NOMO-1 treated with dmso at 0.1 percent for 144 hours (cell line): ENCODE data around the gene GABRG3.
"Not testable (repeated sequence)": the region's sequence is repeated elsewhere in the genome, so short reads cannot be mapped to it uniquely, and the experiment has no call there.

Experiments used
- DNase-seq: peaks from one replicate; lab custom pipeline; 2025; ENCODE audit not compliant: unreplicated experiment; lab: John Stamatoyannopoulos, UW

GABRG3 gene

GRCh38 chr15:27324886-27325615 lies 354.1 kb downstream of the GABRG3 start:
- no peak for DNase-seq

DNA sequence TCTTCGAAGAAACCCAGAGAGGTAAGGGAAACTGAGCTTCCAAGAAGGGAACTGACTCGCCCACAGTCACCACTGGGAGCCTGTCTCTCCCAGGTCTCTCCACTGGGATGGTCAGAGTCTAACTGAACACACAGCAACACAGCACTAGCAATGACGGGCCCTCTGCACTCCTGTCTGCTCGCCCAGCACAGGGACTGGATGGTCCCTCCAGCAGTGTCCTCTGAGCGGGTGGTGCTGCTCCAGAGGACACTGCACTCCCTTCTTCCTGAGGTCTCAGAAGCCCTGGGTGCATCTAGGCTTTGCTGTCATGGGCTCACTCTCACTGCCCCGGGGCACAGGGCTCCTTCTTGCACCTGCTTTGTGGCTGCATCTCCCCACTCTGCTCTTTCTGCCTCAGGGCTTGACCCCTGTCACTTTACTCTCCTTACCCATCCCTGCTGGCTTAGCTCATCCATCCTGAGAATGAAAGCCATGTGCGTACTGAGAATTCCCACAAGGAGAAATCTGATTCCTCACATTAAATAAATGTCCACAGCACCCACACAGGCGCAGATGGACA lies 356.6 kb downstream of the GABRG3 start:
- DNase-seq: no peak

DNA sequence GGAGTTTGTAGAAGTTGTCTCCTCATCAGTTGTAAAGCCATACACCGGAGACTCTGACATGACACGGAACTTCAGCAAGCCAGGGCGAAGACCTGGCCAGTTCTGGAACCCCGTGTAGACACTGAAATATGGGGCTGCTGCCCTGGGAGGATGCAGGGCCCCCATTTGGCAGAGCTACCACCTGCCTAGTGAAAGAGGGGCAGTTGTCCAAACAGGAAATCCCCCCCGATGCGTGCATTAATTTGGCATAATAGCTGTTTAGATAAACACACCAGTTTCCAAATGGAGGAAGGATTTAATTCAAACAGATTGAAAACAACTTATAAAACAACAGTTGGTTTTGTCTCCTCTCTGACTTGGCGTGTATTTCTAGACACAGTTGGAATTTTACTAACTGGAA lies 357.2 kb downstream of the GABRG3 start:
- DNase-seq: no peak

- no peak for DNase-seq
Observed at GRCh38 chr15:27328608-27329007, 357.6 kb downstream of the GABRG3 start.

DNA sequence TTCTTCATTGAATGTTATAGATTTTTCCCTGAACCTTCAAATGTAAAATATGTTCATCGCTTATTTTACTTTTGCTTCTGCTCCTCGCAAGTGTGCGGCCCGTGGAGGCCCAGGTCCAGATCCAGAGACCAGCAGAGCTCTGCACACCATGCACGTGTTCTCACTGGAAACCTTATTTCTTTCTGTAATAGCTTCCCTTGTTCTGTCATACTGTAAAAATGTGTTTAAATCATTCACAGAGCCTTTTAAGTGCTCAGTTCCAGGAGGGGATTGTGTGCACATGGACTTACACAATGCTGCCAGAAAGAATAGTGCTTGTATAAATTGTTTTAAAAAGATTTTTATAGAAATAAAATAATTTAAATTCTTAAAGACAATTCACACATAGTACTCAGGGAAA lies 359.3 kb downstream of the GABRG3 start:
- no peak for DNase-seq

GRCh38 chr15:27336676-27337075 lies 365.7 kb downstream of the GABRG3 start:
- DNase-seq: no peak

DNA sequence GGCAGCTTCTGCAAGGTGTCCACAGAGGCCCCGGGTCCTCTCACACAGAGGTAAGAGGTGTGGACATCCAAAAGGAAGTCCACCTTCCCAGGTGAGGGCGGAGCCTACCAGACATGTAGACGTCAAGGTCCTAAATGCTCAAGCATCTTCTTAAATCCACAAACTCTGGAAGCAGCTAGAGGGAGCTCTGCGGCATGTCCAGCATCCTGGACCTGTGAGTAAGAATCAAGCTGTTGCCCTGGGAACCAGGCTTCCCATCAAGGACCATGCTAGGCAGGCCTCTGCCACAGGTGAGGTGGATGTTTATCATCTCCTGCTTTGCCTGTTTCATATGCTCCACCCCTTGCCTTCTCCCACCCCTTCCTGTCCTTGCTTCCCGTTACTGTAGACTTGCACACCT lies 368.2 kb downstream of the GABRG3 start:
- no peak for DNase-seq

DNA sequence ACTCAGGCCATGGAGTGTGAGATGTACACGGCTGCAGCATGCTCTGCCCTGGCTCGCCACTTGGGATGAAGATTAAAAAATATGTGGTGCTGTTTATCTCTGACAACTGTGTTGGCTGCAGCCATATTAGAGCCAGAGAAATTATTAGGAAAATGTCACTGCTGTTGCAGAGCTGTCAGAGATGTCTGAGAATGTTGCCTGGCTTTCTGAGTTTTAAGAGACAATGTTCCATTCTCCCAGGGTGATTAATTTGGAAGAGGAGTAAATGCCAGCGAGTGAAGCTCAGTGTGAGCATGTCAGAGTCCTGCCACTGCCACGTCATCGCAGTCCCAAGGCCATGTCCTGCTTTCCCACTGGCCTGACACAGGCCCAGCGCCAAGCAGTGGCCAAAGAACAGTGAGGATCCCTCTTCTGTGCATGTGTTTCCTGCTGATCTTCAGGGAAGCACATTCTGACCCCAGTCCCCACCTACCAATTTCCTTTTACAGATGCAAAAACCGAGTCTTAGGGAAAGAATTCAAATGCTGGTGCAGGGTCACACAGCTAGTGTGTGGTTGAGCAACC lies 370.9 kb downstream of the GABRG3 start:
- no peak for DNase-seq

DNA sequence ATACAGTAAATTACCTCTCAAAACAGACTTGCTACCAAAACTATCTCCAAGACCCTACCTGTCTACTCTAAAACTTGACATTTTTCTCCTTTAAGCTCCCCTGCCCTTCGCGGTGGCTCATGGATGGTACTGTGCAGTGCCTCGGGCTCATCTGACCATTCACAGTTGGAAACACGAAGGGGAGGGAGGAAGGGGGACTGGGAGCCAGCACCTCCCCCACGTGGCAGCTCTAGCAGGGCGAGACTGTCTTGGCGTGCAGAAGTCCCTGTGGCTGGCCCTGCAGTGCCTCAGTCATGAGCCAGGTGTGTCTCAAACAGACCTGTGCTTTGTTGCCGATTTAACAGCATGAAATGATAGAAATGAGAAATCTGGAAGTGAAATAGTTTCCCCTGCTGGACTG lies 372.0 kb downstream of the GABRG3 start:
- DNase-seq: no peak

DNA sequence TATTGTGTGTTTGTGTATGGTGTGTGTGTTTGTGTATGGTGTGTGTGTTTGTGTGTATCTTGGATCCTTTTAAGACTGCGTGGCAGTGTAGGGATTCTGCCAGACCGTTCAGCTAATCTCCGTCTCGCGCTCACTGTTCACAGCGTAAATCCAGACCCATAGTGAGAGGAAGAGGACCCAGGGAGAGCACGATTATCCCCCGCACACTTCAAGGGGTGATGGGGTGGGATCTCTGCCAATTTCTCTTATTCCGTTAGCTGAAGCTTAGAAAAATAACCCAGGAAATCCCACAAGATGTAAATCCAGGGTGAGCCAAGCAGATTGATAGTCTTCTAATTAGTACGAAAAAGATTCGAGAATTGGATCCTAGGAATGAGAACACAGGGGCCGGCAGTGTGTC lies 381.2 kb downstream of the GABRG3 start:
- no peak for DNase-seq

GRCh38 chr15:27353856-27354255 lies 382.9 kb downstream of the GABRG3 start:
- no peak for DNase-seq

DNA sequence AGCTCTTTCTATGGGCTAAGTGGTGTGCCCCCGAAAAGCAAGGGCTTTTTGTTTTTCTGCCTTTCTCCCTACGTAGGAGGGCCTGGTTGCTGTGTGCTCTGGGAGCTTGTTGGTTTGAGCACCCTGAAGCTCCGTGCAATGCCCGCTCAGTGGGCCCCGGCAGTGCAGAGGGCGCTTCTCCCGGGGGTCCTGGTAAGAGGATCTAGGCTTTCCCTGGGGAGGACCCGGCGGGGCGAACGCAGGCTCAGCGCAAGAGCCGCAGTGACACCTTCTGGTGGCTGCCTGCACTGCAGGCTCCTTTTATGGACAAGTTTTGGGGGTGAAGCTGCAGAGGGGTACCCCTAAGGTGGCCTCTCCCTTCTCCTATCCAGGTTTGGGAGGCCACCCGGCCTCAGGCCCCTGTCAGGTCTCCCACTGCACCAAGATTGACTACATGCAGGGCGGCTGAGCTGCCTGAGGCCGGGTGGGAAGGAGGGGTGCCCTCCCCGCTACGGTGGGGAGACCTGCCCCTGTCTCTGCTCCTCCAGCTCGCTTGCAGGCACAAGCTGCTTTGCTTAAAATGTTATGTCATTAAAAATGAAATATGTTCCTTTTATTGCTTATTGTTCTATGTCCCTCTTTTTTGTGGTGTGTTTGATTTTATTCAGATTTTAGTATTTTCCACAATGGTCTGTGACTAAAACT lies 387.9 kb downstream of the GABRG3 start:
- no peak for DNase-seq

GRCh38 chr15:27359586-27359985 lies 388.6 kb downstream of the GABRG3 start:
- no peak for DNase-seq

GRCh38 chr15:27360316-27360715 lies 389.3 kb downstream of the GABRG3 start:
- no peak for DNase-seq

DNA sequence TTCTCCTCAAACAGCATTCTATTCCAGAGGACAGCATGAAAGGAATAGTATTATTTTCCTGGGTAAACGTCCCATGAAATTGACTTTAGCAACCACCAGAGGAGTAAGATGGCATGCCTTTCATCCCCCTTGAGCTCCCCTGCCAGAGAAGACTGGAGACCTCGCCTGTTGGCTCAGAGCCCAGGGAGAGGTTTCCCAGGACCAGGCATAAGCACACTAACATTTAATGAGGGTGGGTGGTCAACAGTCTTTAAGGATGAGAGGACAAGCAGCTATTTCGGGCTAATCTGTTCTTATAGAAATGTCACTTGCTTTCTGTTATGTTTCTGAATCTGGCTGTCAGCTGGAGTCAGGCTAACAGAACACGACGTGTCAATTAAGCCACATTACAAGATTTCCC lies 390.5 kb downstream of the GABRG3 start:
- no peak for DNase-seq

DNA sequence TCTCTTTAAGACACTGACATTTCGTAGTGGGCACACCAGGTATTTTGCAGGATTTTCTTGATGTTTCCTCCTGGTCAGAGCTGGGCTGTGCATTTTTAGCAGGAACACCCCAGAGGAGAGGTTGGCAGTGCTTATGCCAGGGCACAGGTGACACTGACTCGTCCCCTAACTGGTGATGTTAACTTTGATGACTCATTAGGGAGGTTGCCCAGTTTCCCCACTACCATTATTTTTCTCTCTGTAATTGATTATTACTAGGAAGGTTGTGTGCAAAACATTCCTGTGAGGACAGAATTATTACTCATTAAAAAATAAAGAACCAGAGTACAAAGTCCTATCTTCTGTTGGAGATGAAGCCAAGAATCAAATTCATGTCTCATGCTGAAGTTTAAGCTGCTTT lies 394.5 kb downstream of the GABRG3 start:
- DNase-seq: no peak

- not testable (repeated sequence) for DNase-seq
Observed at GRCh38 chr15:27377391-27377790, 406.4 kb downstream of the GABRG3 start.

DNA sequence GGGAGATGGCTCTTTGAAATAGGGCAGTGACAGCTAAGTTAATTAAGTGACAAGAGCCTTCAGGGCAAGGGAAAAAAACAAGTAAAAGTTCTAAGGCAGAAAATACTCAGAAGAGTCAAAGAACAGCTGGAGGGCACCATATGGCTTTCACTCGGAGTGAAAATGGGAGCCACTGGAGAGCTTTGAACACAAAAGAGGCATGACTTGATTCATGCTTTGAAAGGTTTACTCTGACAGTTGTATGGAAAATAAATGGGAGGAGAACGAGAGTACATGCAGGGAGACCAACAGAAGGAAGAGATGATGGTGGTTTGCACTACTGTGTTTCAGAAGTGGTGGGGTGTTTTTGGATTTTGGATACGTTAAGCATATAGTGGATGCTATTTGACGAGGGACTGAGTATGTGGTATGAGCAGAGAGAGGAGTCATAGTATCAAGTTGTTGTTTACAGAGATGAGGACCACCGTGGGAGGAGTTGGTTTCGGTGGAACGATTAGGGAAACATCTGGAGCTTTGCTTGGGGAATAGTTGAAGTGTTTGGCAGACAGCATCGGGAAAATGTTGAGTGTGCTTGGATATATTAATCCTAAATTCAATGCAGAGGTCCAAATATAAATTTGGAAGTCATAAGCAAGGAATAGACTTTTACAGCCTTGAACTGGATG lies 411.5 kb downstream of the GABRG3 start:
- DNase-seq: no peak

GRCh38 chr15:27383726-27384125 lies 412.7 kb downstream of the GABRG3 start:
- no peak for DNase-seq

GRCh38 chr15:27392163-27392562 lies 421.2 kb downstream of the GABRG3 start:
- no peak for DNase-seq

GRCh38 chr15:27396521-27396920 lies 425.5 kb downstream of the GABRG3 start:
- DNase-seq: no peak

- no peak for DNase-seq
Observed at GRCh38 chr15:27396996-27397395, 426.0 kb downstream of the GABRG3 start.
